Suprapubic skin (tissue), 4 donors: ENCODE measurements around the gene ANGEL1.

ENCODE experiments used
- CTCF ChIP-seq, 2 donors: fragments of 200-600 bp in 1 of 2; fragments of 450-650 bp in 1 of 2; sonication (generic) in 1 of 2; IDR thresholded peaks; one replicate each; pipeline ENCODE4 v1.5.1; 2016 to 2019; ENCODE audit warnings: antibody characterized with exemption in 2 of 2, mild to moderate bottlenecking in 1 of 2, moderate library complexity in 1 of 2
- EP300 ChIP-seq: sonication (generic); formaldehyde crosslinking; IDR thresholded peaks from one replicate; pipeline ENCODE4 v1.6.1; 2017; ENCODE audit warnings: antibody characterized with exemption
- POLR2A ChIP-seq, 2 donors: fragments of 450-650 bp; IDR thresholded peaks; one replicate each; pipeline ENCODE4 v1.6.1; 2017; ENCODE audit warnings: antibody characterized with exemption in 2 of 2, mild to moderate bottlenecking in 2 of 2, moderate library complexity in 2 of 2
- POLR2AphosphoS5 ChIP-seq, 3 donors: sonication (generic); formaldehyde crosslinking; IDR thresholded peaks; one replicate each; pipeline ENCODE4 v1.6.1; 2017; ENCODE audit warnings: antibody characterized with exemption in 3 of 3

- TF ChIP-seq POLR2A (IDR thresholded peaks at IDR 0.05) (no peak), EP300 (no peak), CTCF (IDR thresholded peaks at IDR 0.05) (no peak), POLR2AphosphoS5 (IDR thresholded peaks at IDR 0.05) (no peak)
Measured at GRCh38 chr14:76769636-76770292, 42.9 kb downstream of the ANGEL1 start.
